Activated CD4-positive, CD25-positive, alpha-beta regulatory T cell (primary cell): ENCODE results near the gene CDC16.
A peak's percentile ranks its signal among the peaks of the same experiment; 100 is the strongest.

Experiments used
- DNase-seq, 4 experiments: peaks; one replicate each; lab custom pipeline; 2025; lab: John Stamatoyannopoulos, UW

CDC16 gene

GRCh38 chr13:114303700-114304327 is 69.1 kb downstream of the CDC16 start:
- DNase-seq = no peak

GRCh38 chr13:114304346-114305034 is 69.8 kb downstream of the CDC16 start:
- DNase-seq = no peak

GRCh38 chr13:114309086-114309485 is 74.4 kb downstream of the CDC16 start:
- no peak for DNase-seq

GRCh38 chr13:114309806-114310410 is 75.2 kb downstream of the CDC16 start:
- DNase-seq = no peak

GRCh38 chr13:114310956-114311355 is 76.3 kb downstream of the CDC16 start:
- DNase-seq = no peak

GRCh38 chr13:114311387-114311786 is 76.7 kb downstream of the CDC16 start:
- DNase-seq = no peak

- DNase-seq = no peak
Measured at GRCh38 chr13:114311908-114312307, 77.2 kb downstream of the CDC16 start.

GRCh38 chr13:114313061-114313860 is 78.6 kb downstream of the CDC16 start:
- DNase-seq = no peak

GRCh38 chr13:114314074-114314912 is 79.6 kb downstream of the CDC16 start, which contains the start of gene CHAMP1:
Gene CHAMP1, plus strand, starts transcription at chr13:114314503. Its CDS starts 9,340 bp downstream, at chr13:114323843.
- peak; percentile 74 to 86 (median 84) for DNase-seq

GRCh38 chr13:114315074-114315785 is 80.5 kb downstream of the CDC16 start:
- DNase-seq = no peak

- no peak for DNase-seq
Measured at GRCh38 chr13:114318624-114319023, 83.9 kb downstream of the CDC16 start.

GRCh38 chr13:114319441-114319913 is 84.8 kb downstream of the CDC16 start:
- no peak for DNase-seq

GRCh38 chr13:114320065-114320464 is 85.4 kb downstream of the CDC16 start:
- DNase-seq = no peak

- DNase-seq = no peak
Measured at GRCh38 chr13:114321256-114321655, 86.6 kb downstream of the CDC16 start.
